Vagina (tissue), 2 donors: Measurements from ENCODE around the gene GANC. TPM values are rescaled to one million over a fixed set of nuclear protein-coding genes. Genes with fewer than 3 reads are reported as not detected.

Experiments used
- DNase-seq, 2 donors: peaks; one replicate each; pipeline ENCODE4 v3.0.0-alpha.2; 2017; ENCODE audit errors: extremely low spot score in 2 of 2
- H3K27ac ChIP-seq: fragments of 200-600 bp; sonication (generic); one replicate; pipeline ENCODE4 v1.5.1; 2019
- H3K27me3 ChIP-seq: fragments of 200-600 bp; sonication (generic); one replicate; pipeline ENCODE4 v1.5.1; 2019
- H3K36me3 ChIP-seq, 2 donors: fragments of 200-600 bp; sonication (generic); one replicate each; pipeline ENCODE4 v1.5.1; 2017 to 2019
- H3K4me1 ChIP-seq: fragments of 200-600 bp; sonication (generic); one replicate; pipeline ENCODE4 v1.5.1; 2019
- H3K4me3 ChIP-seq, 2 donors: fragments of 200-600 bp; sonication (generic); 1 replicate in 1 of 2; 2 replicates in 1 of 2; pipeline ENCODE4 v1.5.1; 2016 to 2019
- H3K9me3 ChIP-seq: fragments of 200-600 bp; sonication (generic); one replicate; pipeline ENCODE4 v1.5.1; 2019
- CTCF ChIP-seq, 3 experiments: fragments of 450-650 bp in 2 of 3; fragments of 200-600 bp in 1 of 3; sonication (generic) in 1 of 3; IDR thresholded peaks; one replicate each; pipeline ENCODE4 v1.5.1; 2017 to 2019; ENCODE audit warnings: antibody characterized with exemption in 3 of 3, mild to moderate bottlenecking in 2 of 3, moderate library complexity in 2 of 3
- POLR2A ChIP-seq, 2 donors: fragments of 450-650 bp; IDR thresholded peaks; one replicate each; pipeline ENCODE4 v1.6.1; 2017; ENCODE audit warnings: antibody characterized with exemption in 2 of 2, mild to moderate bottlenecking in 2 of 2, moderate library complexity in 2 of 2
- POLR2AphosphoS5 ChIP-seq, 2 donors: sonication (generic); formaldehyde crosslinking; IDR thresholded peaks; one replicate each; pipeline ENCODE4 v1.9.0; 2017; ENCODE audit warnings: antibody characterized with exemption in 2 of 2, mild to moderate bottlenecking in 2 of 2, low read depth in 1 of 2; ENCODE audit not compliant: insufficient read depth in 1 of 2
- intact Hi-C: fragments of 100-400 bp; cut with DNase I; formaldehyde crosslinking; loops from one replicate; pipeline ENCODE4 v1.15.1; 2023
- total RNA-seq: library from RNA; depleted of rRNA; stranded (reverse); fragments of >200 nt; gene quantifications from one replicate; pipeline ENCODE4 v1.2.3, GENCODE V29; 2016

GANC gene
- total RNA-seq, 1 donor from 2014 or later: 23.1 TPM

GRCh38 chr15:42368096-42368495, 95.1 kb downstream of the GANC start:
- no peak for TF ChIP-seq POLR2AphosphoS5 (IDR thresholded peaks at IDR 0.05; ENCODE audit: insufficient read depth in 1 of 2, low read depth in 1 of 2)
- no peak for TF ChIP-seq CTCF (IDR thresholded peaks at IDR 0.05)
- no peak for TF ChIP-seq POLR2A (IDR thresholded peaks at IDR 0.05)
- H3K4me3 ChIP-seq: no peak overlapping the region
- no peaks in the 10 kb centered on the region for H3K36me3 ChIP-seq
- DNase-seq: no peak
- no peaks in the 10 kb centered on the region for H3K9me3 ChIP-seq
- no peak overlapping the region for H3K27ac ChIP-seq
- H3K27me3 ChIP-seq: no peaks in the 10 kb centered on the region
- intact Hi-C loops: no loop called here
- H3K4me1 ChIP-seq: no peaks in the 10 kb centered on the region

DNA sequence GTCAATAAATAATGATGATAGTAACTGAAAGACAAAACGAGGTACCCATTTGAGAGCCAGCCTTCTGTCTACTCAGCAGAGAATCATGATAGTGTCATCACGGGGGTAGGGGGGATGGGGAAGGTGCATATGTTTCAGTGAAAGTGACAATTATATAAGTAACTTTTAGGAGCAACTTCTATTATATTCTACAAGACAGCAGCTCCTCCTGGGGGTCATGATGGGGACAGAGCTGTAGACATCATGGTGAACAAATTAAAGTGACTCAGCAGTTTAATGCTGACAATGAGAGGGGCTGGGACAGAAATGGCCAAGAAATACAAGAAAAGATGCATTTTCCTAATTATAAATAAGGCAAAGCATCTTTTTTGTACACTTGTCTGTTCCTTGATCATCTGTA, 98.1 kb downstream of the GANC start:
- DNase-seq: no peak
- intact Hi-C loops: no loop called here
- H3K4me3 ChIP-seq: no peak overlapping the region
- TF ChIP-seq CTCF (IDR thresholded peaks at IDR 0.05): no peak
- no peak for TF ChIP-seq POLR2AphosphoS5 (IDR thresholded peaks at IDR 0.05; ENCODE audit: insufficient read depth in 1 of 2, low read depth in 1 of 2)
- TF ChIP-seq POLR2A (IDR thresholded peaks at IDR 0.05): no peak
- H3K27me3 ChIP-seq: no peaks in the 10 kb centered on the region
- no peaks in the 10 kb centered on the region for H3K4me1 ChIP-seq
- H3K27ac ChIP-seq: no peak overlapping the region
- no peaks in the 10 kb centered on the region for H3K9me3 ChIP-seq
- no peaks in the 10 kb centered on the region for H3K36me3 ChIP-seq

DNA sequence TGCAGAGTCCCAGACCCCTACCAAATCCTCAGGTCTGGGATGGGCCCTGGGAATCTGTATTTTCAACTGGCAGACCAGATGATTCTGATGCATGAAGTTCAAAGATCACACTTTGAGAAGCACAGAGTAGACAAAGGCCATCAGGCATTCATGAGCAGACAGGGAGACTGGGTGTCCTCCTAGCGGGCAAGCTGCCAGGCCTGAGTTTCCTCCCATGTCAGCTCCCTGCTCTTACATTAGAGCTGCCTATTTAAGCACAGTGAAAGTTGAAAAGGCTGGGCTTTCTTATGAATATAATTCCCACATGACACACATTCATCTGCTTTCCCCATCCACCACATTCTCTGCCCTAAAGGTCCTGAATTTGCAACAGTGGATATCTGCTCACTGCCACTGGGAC, 100.3 kb downstream of the GANC start:
- no peak overlapping the region for H3K27ac ChIP-seq
- no peaks in the 10 kb centered on the region for H3K27me3 ChIP-seq
- no peak overlapping the region for H3K4me3 ChIP-seq
- intact Hi-C loops: no loop called here
- H3K4me1 ChIP-seq: no peaks in the 10 kb centered on the region
- no peak for DNase-seq
- no peaks in the 10 kb centered on the region for H3K9me3 ChIP-seq
- TF ChIP-seq POLR2A (IDR thresholded peaks at IDR 0.05) (no peak), POLR2AphosphoS5 (IDR thresholded peaks at IDR 0.05; ENCODE audit: insufficient read depth in 1 of 2, low read depth in 1 of 2) (no peak), CTCF (IDR thresholded peaks at IDR 0.05) (no peak)
- no peaks in the 10 kb centered on the region for H3K36me3 ChIP-seq

GRCh38 chr15:42373936-42374335, 100.9 kb downstream of the GANC start:
- TF ChIP-seq CTCF (IDR thresholded peaks at IDR 0.05): no peak
- TF ChIP-seq POLR2AphosphoS5 (IDR thresholded peaks at IDR 0.05; ENCODE audit: insufficient read depth in 1 of 2, low read depth in 1 of 2): no peak
- TF ChIP-seq POLR2A (IDR thresholded peaks at IDR 0.05): no peak
- intact Hi-C loops: no loop called here
- no peaks in the 10 kb centered on the region for H3K27me3 ChIP-seq

DNA sequence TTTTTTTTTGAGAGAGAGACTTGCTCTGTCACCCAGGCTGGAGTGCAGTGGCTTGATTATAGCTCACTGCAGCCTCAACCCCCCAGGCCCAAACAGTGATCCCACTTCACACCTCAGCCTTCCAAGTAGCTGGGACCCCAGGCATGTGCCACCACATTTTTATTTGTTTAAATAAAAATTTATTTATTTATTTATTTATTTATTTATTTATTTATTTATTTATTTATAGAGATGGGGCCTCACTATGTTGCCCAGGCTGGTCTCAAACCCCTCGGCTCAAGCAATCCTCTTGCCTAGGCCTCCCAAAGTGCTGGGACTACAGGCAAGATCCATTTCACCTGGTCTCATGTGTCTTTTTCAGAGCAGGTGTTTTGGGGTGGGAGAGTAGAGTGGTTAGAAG, 101.8 kb downstream of the GANC start:
- no peak for TF ChIP-seq POLR2A (IDR thresholded peaks at IDR 0.05)
- no peak for TF ChIP-seq CTCF (IDR thresholded peaks at IDR 0.05)
- TF ChIP-seq POLR2AphosphoS5 (IDR thresholded peaks at IDR 0.05; ENCODE audit: insufficient read depth in 1 of 2, low read depth in 1 of 2): no peak
- intact Hi-C loops: no loop called here

More at GRCh38 chr15:42373936-42374335, 100.9 kb downstream of the GANC start:
- Histone ChIP-seq H3K4me1 (no peaks in the 10 kb centered on the region), H3K4me3 (no peak overlapping the region), H3K36me3 (no peaks in the 10 kb centered on the region), H3K27ac (no peak overlapping the region), H3K9me3 (no peaks in the 10 kb centered on the region)
- DNase-seq: no peak

More for the DNA sequence above, 101.8 kb downstream of the GANC start:
- Histone ChIP-seq H3K27ac (no peak overlapping the region), H3K4me1 (no peaks in the 10 kb centered on the region), H3K27me3 (no peaks in the 10 kb centered on the region), H3K36me3 (no peaks in the 10 kb centered on the region), H3K9me3 (no peaks in the 10 kb centered on the region), H3K4me3 (no peak overlapping the region)
- DNase-seq: no peak
